CD4-positive, alpha-beta T cell (primary cell): Measurements from ENCODE around the gene VAMP2. TPM values are rescaled to one million over a fixed set of nuclear protein-coding genes. Genes with fewer than 3 reads are reported as not detected.

ENCODE experiments used
- ATAC-seq: fragments of 200-7000 bp; cut with Tn5 transposase; one replicate; pipeline ENCODE4 v1.10.0; 2022; ENCODE audit warnings: mild to moderate bottlenecking; ENCODE audit not compliant: poor library complexity
- CTCF ChIA-PET: fragments of 350-600 bp; sonication (Branson Sonifier 250); formaldehyde crosslinking; loops from one replicate; lab custom pipeline; 2021; ENCODE audit warnings: antibody characterized with exemption, inconsistent platforms; lab: Charles Lee
- POLR2A ChIA-PET: fragments of 350-600 bp; sonication (Branson Sonifier 250); formaldehyde crosslinking; loops from one replicate; lab custom pipeline; 2021; ENCODE audit warnings: antibody characterized with exemption, inconsistent platforms; lab: Charles Lee
- DNase-seq, 14 experiments: peaks; one replicate each; pipeline ENCODE4 v3.0.0-alpha.2; 2013 to 2020; ENCODE audit warnings: mixed read lengths in 2 of 14
- H3K27ac ChIP-seq, 2 donors: one replicate each; pipeline versions ENCODE4 v1.5.1 to v1.7.0; 2013; ENCODE audit warnings: low read length in 2 of 2, low read depth in 1 of 2, mild to moderate bottlenecking in 1 of 2
- H3K27me3 ChIP-seq, 2 experiments: 1 replicate in 1 of 2; 2 replicates in 1 of 2; pipeline versions ENCODE4 v1.6.1 to v1.7.0; 2013; ENCODE audit warnings: low read length in 2 of 2, control low read depth in 1 of 2, mild to moderate bottlenecking in 1 of 2, moderate library complexity in 1 of 2; ENCODE audit not compliant: insufficient read depth in 2 of 2, control insufficient read depth in 1 of 2
- H3K36me3 ChIP-seq: one replicate; pipeline ENCODE4 v1.6.1; 2013; ENCODE audit warnings: low read length, control low read depth; ENCODE audit not compliant: insufficient read depth
- H3K4me1 ChIP-seq: one replicate; pipeline ENCODE4 v1.6.1; 2013; ENCODE audit warnings: low read length, control low read depth; ENCODE audit not compliant: insufficient read depth
- H3K4me3 ChIP-seq: one replicate; pipeline ENCODE4 v1.5.1; 2013; ENCODE audit warnings: mild to moderate bottlenecking, low read length, moderate library complexity
- H3K9me3 ChIP-seq, 2 experiments: 1 replicate in 1 of 2; 2 replicates in 1 of 2; pipeline versions ENCODE4 v1.6.1 to v1.7.0; 2013; ENCODE audit warnings: low read length in 2 of 2, mild to moderate bottlenecking in 2 of 2, control low read depth in 1 of 2, moderate library complexity in 1 of 2; ENCODE audit not compliant: control insufficient read depth in 1 of 2, insufficient read depth in 1 of 2
- H3K27ac Mint-ChIP-seq: one replicate; pipeline ENCODE4 v1.8.0; 2020; ENCODE audit warnings: mixed read lengths
- H3K27me3 Mint-ChIP-seq: one replicate; pipeline ENCODE4 v1.8.0; 2021; ENCODE audit warnings: mixed read lengths
- H3K36me3 Mint-ChIP-seq: one replicate; pipeline ENCODE4 v1.8.0; 2021; ENCODE audit warnings: low read depth, mixed read lengths
- H3K4me1 Mint-ChIP-seq: one replicate; pipeline ENCODE4 v1.8.0; 2021; ENCODE audit warnings: low read depth, mixed read lengths
- H3K4me3 Mint-ChIP-seq: one replicate; pipeline ENCODE4 v1.8.0; 2020; ENCODE audit warnings: mild to moderate bottlenecking, mixed read lengths
- H3K9me3 Mint-ChIP-seq: one replicate; pipeline ENCODE4 v1.8.0; 2020; ENCODE audit warnings: mixed read lengths
- CTCF ChIP-seq: fragments of 200-600 bp; IDR thresholded peaks from one replicate; pipeline ENCODE4 v1.8.0; 2022; ENCODE audit warnings: antibody characterized with exemption, mild to moderate bottlenecking
- intact Hi-C, 2 experiments: fragments of 100-400 bp; cut with DNase I in 1 of 2; cut with micrococcal nuclease in 1 of 2; formaldehyde crosslinking; loops; one replicate each; pipeline versions ENCODE4 v1.15.1 to v1.9.0; 2023 to 2025; cut with DNase I, micrococcal nuclease
- total RNA-seq, 174 experiments: library from RNA in 2 of 174; stranded (reverse) in 2 of 174; gene quantifications; one replicate each; pipeline ENCODE4 v1.2.3 and lab custom pipeline; 2021 to 2026

Gene VAMP2
- total RNA-seq, 2 experiments from 2014 or later = 351 to 366 TPM

- H3K27me3 Mint-ChIP-seq = peaks cover 3% of the 10 kb centered on the region
- Histone ChIP-seq H3K4me1 (peaks cover 88% of the 10 kb centered on the region), H3K36me3 (peaks cover 35% of the 10 kb centered on the region), H3K27ac (peak overlapping the region; percentile 99 to 100), H3K9me3 (no peaks in the 10 kb centered on the region), H3K27me3 (no peaks in the 10 kb centered on the region), H3K4me3 (peak overlapping the region; percentile 86)
- POLR2A ChIA-PET = interaction anchor here (0.5 to 16.4 kb wide), 31 partner anchors 7 to 772 kb away, joined by 3 to 419 read pairs (median 7); partner anchors contain the start of genes ALOXE3, AURKB, BORCS6 and CTC1
- intact Hi-C loops = loop anchor here (1.0 to 10.0 kb wide), 8 partner anchors 17 to 672 kb away; partner anchors contain the start of genes ALOXE3 (in 1 of the 2), CTC1 (in 1 of the 2), KDM6B (in 1 of the 2) and PFAS (in 1 of the 2)
- peaks cover 73% of the 10 kb centered on the region for H3K4me1 Mint-ChIP-seq
- H3K27ac Mint-ChIP-seq = no peak overlapping the region
- CTCF ChIA-PET = interaction anchor here (0.6 to 3.1 kb wide), 14 partner anchors 11 to 469 kb away, joined by 3 to 32 read pairs (median 4); partner anchors contain the start of genes AURKB, HES7, TP53 and WRAP53
- DNase-seq (peak; percentile 99 to 100 (median 100)), ATAC-seq (peak; percentile 70)
- no peak for TF ChIP-seq CTCF
- H3K36me3 Mint-ChIP-seq = peaks cover 66% of the 10 kb centered on the region
- no peaks in the 10 kb centered on the region for H3K9me3 Mint-ChIP-seq
- H3K4me3 Mint-ChIP-seq = no peak overlapping the region
Observed at GRCh38 chr17:8156246-8156992, 6.3 kb downstream of the VAMP2 start.

GRCh38 chr17:8155996-8156245 is 6.8 kb downstream of the VAMP2 start:
- peaks cover 66% of the 10 kb centered on the region for H3K36me3 Mint-ChIP-seq
- peaks cover 88% of the 10 kb centered on the region for H3K4me1 ChIP-seq
- no peak overlapping the region for H3K4me3 Mint-ChIP-seq
- H3K27me3 Mint-ChIP-seq = peaks cover 4% of the 10 kb centered on the region
- CTCF ChIA-PET = interaction anchor here (1.4 to 3.1 kb wide), 3 partner anchors 17 to 36 kb away, joined by 12 to 32 read pairs (median 18); no protein-coding TSS in a partner anchor
- peak overlapping the region; percentile 86 for H3K4me3 ChIP-seq
- peak overlapping the region; percentile 99 to 100 for H3K27ac ChIP-seq
- no peak for DNase-seq
- H3K9me3 Mint-ChIP-seq = no peaks in the 10 kb centered on the region
- no peak for TF ChIP-seq CTCF
- H3K27ac Mint-ChIP-seq = no peak overlapping the region
- H3K4me1 Mint-ChIP-seq = peaks cover 70% of the 10 kb centered on the region
- H3K36me3 ChIP-seq = peaks cover 30% of the 10 kb centered on the region
- intact Hi-C loops = loop anchor here (1.0 to 10.0 kb wide), 8 partner anchors 17 to 671 kb away; partner anchors contain the start of genes ALOXE3 (in 1 of the 2), CTC1 (in 1 of the 2), KDM6B (in 1 of the 2) and PFAS (in 1 of the 2)
- POLR2A ChIA-PET = interaction anchor here (0.7 to 16.4 kb wide), 24 partner anchors 8 to 677 kb away, joined by 3 to 419 read pairs (median 12); partner anchors contain the start of genes ALOXE3, AURKB, BORCS6 and CTC1
- no peaks in the 10 kb centered on the region for H3K9me3 ChIP-seq
- no peaks in the 10 kb centered on the region for H3K27me3 ChIP-seq
- no peak for ATAC-seq

- ChIA-PET CTCF (interaction anchor here (3.1 kb wide), 1 partner anchor 17 kb away, joined by 32 read pairs; no protein-coding TSS in a partner anchor), POLR2A (interaction anchor here (0.7 to 16.4 kb wide), 20 partner anchors 8 to 469 kb away, joined by 3 to 419 read pairs (median 16); partner anchors contain the start of genes ALOXE3, BORCS6, CTC1 and HES7)
- Mint-ChIP-seq H3K4me3 (no peak overlapping the region), H3K9me3 (no peaks in the 10 kb centered on the region), H3K27me3 (peaks cover 4% of the 10 kb centered on the region), H3K4me1 (peaks cover 65% of the 10 kb centered on the region), H3K27ac (no peak overlapping the region), H3K36me3 (peaks cover 66% of the 10 kb centered on the region)
- ATAC-seq (no peak), DNase-seq (peak in 4 of 14 experiments; percentile 39 to 67 (median 54))
- TF ChIP-seq CTCF = no peak
- H3K36me3 ChIP-seq = peaks cover 29% of the 10 kb centered on the region
- H3K4me1 ChIP-seq = peaks cover 88% of the 10 kb centered on the region
- no peaks in the 10 kb centered on the region for H3K9me3 ChIP-seq
- no peaks in the 10 kb centered on the region for H3K27me3 ChIP-seq
- H3K4me3 ChIP-seq = peak overlapping the region; percentile 86
- peak overlapping the region; percentile 99 to 100 for H3K27ac ChIP-seq
- intact Hi-C loops = loop anchor here (5.0 to 10.0 kb wide), 4 partner anchors 92 to 671 kb away; partner anchors contain the start of genes CTC1 (in 1 of the 2), KDM6B (in 1 of the 2), PFAS (in 1 of the 2) and POLR2A (in 1 of the 2)
Observed at GRCh38 chr17:8155231-8155995, 7.3 kb downstream of the VAMP2 start.
